ENCODE results near the gene SH3GL2. TPM values are rescaled to one million over a fixed set of nuclear protein-coding genes. Genes with fewer than 3 reads are reported as not detected.

Gene SH3GL2
- total and polyA plus RNA-seq, 2 donors (not counting 1 experiment from before 2014, with no cell fraction given), result not detected

DNA sequence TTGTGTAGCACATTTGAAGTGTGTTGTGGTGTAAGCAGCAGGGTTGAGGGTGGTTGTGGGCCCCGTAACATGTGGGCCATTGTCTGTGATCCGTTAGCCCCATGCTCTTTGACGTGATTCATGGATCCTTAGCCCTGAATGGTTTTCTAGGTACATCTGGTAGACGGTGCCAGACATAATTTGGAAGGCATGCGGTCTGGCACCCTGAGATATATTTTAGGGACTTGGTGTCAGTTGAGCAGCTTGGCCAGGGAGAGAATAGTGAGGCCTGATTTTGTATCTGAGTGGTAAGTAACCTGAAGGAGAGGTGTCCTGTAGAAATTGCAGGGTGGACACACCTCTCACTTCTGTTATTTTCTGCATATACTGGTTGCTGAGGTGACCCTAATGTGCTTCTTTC lies 10.9 kb downstream of the SH3GL2 start:
- no peaks in the 10 kb centered on the region for H3K27me3 ChIP-seq (replicated peaks in 1 of 4; ENCODE audit: control extremely low read depth in 1 of 4, control insufficient read depth in 3 of 4, insufficient read depth in 4 of 4, low read length in 3 of 4)
- 85% methylated on average over 5 of the region's 5 CpGs for WGBS (ENCODE audit: insufficient coverage)

DNA sequence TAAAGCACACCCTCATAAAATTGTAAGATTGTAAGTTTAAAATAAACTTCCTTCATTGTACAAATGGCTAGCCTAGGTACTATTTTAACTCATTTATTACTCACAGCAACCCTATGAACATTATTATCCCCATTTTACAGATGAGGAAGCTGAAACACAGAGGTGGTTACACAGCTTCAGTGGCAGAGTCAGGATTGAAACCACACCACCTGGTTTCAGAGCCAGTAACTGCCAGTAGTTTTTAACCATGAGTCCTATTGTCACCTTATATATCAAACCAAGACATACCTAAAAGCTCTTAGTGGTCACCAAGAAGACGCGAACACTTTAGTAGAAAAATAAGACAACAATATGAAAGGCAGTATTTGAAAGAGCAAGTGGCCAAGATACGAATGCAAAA lies 16.1 kb downstream of the SH3GL2 start:
- no peaks in the 10 kb centered on the region for H3K9me3 Mint-ChIP-seq (ENCODE audit: insufficient read depth)
- 67% methylated on average over 1 of the region's 3 CpGs for WGBS (ENCODE audit: insufficient coverage)
- Histone ChIP-seq H3K9me3 (ENCODE audit: control extremely low read depth in 1 of 3, control insufficient read depth in 2 of 3, insufficient read depth in 1 of 3, low read length in 2 of 3) (no peaks in the 10 kb centered on the region), H3K9ac (ENCODE audit: low read length) (no peak overlapping the region), H3K4me1 (ENCODE audit: control insufficient read depth in 2 of 2, insufficient read depth in 2 of 2, low read length in 2 of 2) (no peaks in the 10 kb centered on the region), H3K36me3 (replicated peaks in 1 of 2; ENCODE audit: control extremely low read depth in 1 of 2, control insufficient read depth in 1 of 2, extremely low read depth in 1 of 2, insufficient read depth in 2 of 2, low read length in 1 of 2) (no peaks in the 10 kb centered on the region), H3K27ac (ENCODE audit: low read length in 2 of 2) (no peak overlapping the region), H3K27me3 (replicated peaks in 1 of 4; ENCODE audit: control extremely low read depth in 1 of 4, control insufficient read depth in 3 of 4, insufficient read depth in 4 of 4, low read length in 3 of 4) (no peaks in the 10 kb centered on the region), H4K20me1 (ENCODE audit: control insufficient read depth, insufficient read depth, low read length, poor library complexity, severe bottlenecking) (no peaks in the 10 kb centered on the region), H2AFZ (ENCODE audit: insufficient read depth, low read depth, low read length, poor library complexity, severe bottlenecking) (no peak overlapping the region), H3K4me2 (replicated peaks; ENCODE audit: low read depth, low read length, poor library complexity, severe bottlenecking) (no peak overlapping the region), H3K79me2 (ENCODE audit: control insufficient read depth, insufficient read depth, low read length) (no peaks in the 10 kb centered on the region), H3K4me3 (ENCODE audit: control extremely low read depth in 1 of 5, extremely low read depth in 1 of 5, insufficient read depth in 1 of 5, low read depth in 2 of 5, low read length in 4 of 5) (no peak overlapping the region)
- ChIA-PET CTCF (no interaction called here), POLR2A (no interaction called here)
- ATAC-seq (ENCODE audit: low read depth), result no peak
- no peak overlapping the region for H3K27ac Mint-ChIP-seq
- H3K27me3 Mint-ChIP-seq, result no peaks in the 10 kb centered on the region
- intact Hi-C loops (cut with micrococcal nuclease), result no loop called here
- TF ChIP-seq, protein P1, sequence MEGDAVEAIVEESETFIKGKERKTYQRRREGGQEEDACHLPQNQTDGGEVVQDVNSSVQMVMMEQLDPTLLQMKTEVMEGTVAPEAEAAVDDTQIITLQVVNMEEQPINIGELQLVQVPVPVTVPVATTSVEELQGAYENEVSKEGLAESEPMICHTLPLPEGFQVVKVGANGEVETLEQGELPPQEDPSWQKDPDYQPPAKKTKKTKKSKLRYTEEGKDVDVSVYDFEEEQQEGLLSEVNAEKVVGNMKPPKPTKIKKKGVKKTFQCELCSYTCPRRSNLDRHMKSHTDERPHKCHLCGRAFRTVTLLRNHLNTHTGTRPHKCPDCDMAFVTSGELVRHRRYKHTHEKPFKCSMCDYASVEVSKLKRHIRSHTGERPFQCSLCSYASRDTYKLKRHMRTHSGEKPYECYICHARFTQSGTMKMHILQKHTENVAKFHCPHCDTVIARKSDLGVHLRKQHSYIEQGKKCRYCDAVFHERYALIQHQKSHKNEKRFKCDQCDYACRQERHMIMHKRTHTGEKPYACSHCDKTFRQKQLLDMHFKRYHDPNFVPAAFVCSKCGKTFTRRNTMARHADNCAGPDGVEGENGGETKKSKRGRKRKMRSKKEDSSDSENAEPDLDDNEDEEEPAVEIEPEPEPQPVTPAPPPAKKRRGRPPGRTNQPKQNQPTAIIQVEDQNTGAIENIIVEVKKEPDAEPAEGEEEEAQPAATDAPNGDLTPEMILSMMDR (IDR thresholded peaks at IDR 0.05), result no peak
- TF ChIP-seq EZH2 (IDR thresholded peaks at IDR 0.05; ENCODE audit: borderline replicate concordance, insufficient read depth, low read depth, low read length, poor library complexity, severe bottlenecking), result no peak
- DNase-seq, result no peak
- H3K4me3 Mint-ChIP-seq, result no peak overlapping the region
- H3K4me1 Mint-ChIP-seq, result no peaks in the 10 kb centered on the region

More for the DNA sequence above, 10.9 kb downstream of the SH3GL2 start:
- Mint-ChIP-seq H3K27ac (no peak overlapping the region), H3K27me3 (no peaks in the 10 kb centered on the region), H3K4me3 (no peak overlapping the region), H3K4me1 (no peaks in the 10 kb centered on the region), H3K9me3 (ENCODE audit: insufficient read depth) (no peaks in the 10 kb centered on the region)
- H4K20me1 ChIP-seq (ENCODE audit: control insufficient read depth, insufficient read depth, low read length, poor library complexity, severe bottlenecking), result no peaks in the 10 kb centered on the region
- no peak overlapping the region for H2AFZ ChIP-seq (ENCODE audit: insufficient read depth, low read depth, low read length, poor library complexity, severe bottlenecking)
- no peaks in the 10 kb centered on the region for H3K4me1 ChIP-seq (ENCODE audit: control insufficient read depth in 2 of 2, insufficient read depth in 2 of 2, low read length in 2 of 2)
- CTCF ChIA-PET, result no interaction called here
- no peak for DNase-seq
- H3K4me2 ChIP-seq (replicated peaks; ENCODE audit: low read depth, low read length, poor library complexity, severe bottlenecking), result no peak overlapping the region
- intact Hi-C loops (cut with micrococcal nuclease), result no loop called here
- no peak for ATAC-seq (ENCODE audit: low read depth)
- POLR2A ChIA-PET, result no interaction called here
- H3K27ac ChIP-seq (ENCODE audit: low read length in 2 of 2), result no peak overlapping the region
- H3K4me3 ChIP-seq (ENCODE audit: control extremely low read depth in 1 of 5, extremely low read depth in 1 of 5, insufficient read depth in 1 of 5, low read depth in 2 of 5, low read length in 4 of 5), result no peak overlapping the region
- TF ChIP-seq EZH2 (IDR thresholded peaks at IDR 0.05; ENCODE audit: borderline replicate concordance, insufficient read depth, low read depth, low read length, poor library complexity, severe bottlenecking), result no peak
- TF ChIP-seq, protein P1 (IDR thresholded peaks at IDR 0.05), result no peak
- H3K36me3 ChIP-seq (replicated peaks in 1 of 2; ENCODE audit: control extremely low read depth in 1 of 2, control insufficient read depth in 1 of 2, extremely low read depth in 1 of 2, insufficient read depth in 2 of 2, low read length in 1 of 2), result no peaks in the 10 kb centered on the region
- no peak overlapping the region for H3K9ac ChIP-seq (ENCODE audit: low read length)
- no peaks in the 10 kb centered on the region for H3K79me2 ChIP-seq (ENCODE audit: control insufficient read depth, insufficient read depth, low read length)
- no peaks in the 10 kb centered on the region for H3K9me3 ChIP-seq (ENCODE audit: control extremely low read depth in 1 of 3, control insufficient read depth in 2 of 3, insufficient read depth in 1 of 3, low read length in 2 of 3)
